A549 (cell line): ENCODE data around the gene FAM32A. TPM values are rescaled to one million over a fixed set of nuclear protein-coding genes. Genes with fewer than 3 reads are reported as not detected.

ENCODE experiments used
- ATAC-seq, 2 experiments: fragments of 200-7000 bp in 1 of 2; fragments of >200 bp in 1 of 2; cut with Nextera tagmentation in 1 of 2; cut with Tn5 transposase in 1 of 2; 3 replicates each; pipeline versions ENCODE4 v1.8.0 to v1.9.1; 2018 to 2020; ENCODE audit warnings: mild to moderate bottlenecking in 1 of 2, moderate library complexity in 1 of 2
- CTCF ChIA-PET: fragments of 300-600 bp; sonication (Branson Sonifier 250); formaldehyde crosslinking; extraction: SDS; loops from one replicate; lab custom pipeline; 2021; ENCODE audit warnings: antibody characterized with exemption, inconsistent platforms; lab: Yijun Ruan, JAX
- POLR2A ChIA-PET: fragments of 350-600 bp; formaldehyde crosslinking; extraction: SDS; loops from one replicate; lab custom pipeline; 2021; ENCODE audit warnings: antibody characterized with exemption, inconsistent platforms; lab: Yijun Ruan, JAX
- DNase-seq, 2 experiments: peaks; one replicate each; pipeline versions ENCODE4 v3.0.0 to v3.0.0-alpha.2; 2011 to 2016; ENCODE audit warnings: low read depth in 1 of 2, low spot score in 1 of 2
- FAIRE-seq: peaks from 2 replicates; lab custom pipeline; 2011; peaks lifted over from hg19 to GRCh38; lab: Jason Lieb, UNC
- H3K27ac ChIP-seq, 2 experiments: fragments of >200 bp; sonication (Bioruptor Twin); formaldehyde crosslinking; 3 replicates each; pipeline ENCODE4 v1.5.1; 2016 to 2017
- H3K4me1 ChIP-seq: fragments of >200 bp; sonication (Bioruptor Twin); formaldehyde crosslinking; 3 replicates; pipeline ENCODE4 v1.6.1; 2016
- H3K4me2 ChIP-seq: fragments of >200 bp; sonication (Bioruptor Twin); formaldehyde crosslinking; 3 replicates; pipeline ENCODE4 v1.6.1; 2016
- H3K4me3 ChIP-seq: fragments of >200 bp; sonication (Bioruptor Twin); formaldehyde crosslinking; 3 replicates; pipeline ENCODE4 v1.5.1; 2016
- H3K9me3 ChIP-seq: fragments of >200 bp; sonication (Bioruptor Twin); formaldehyde crosslinking; 3 replicates; pipeline ENCODE4 v1.6.1; 2016
- BHLHE40 ChIP-seq: IDR thresholded peaks from 2 replicates; pipeline ENCODE4 v1.6.1; 2012; ENCODE audit warnings: low read depth, low read length, inconsistent platforms
- CBX8 ChIP-seq: fragments of 200-600 bp; sonication (generic); IDR thresholded peaks from 2 replicates; pipeline ENCODE4 v1.6.1; 2016
- EHF ChIP-seq: fragments of 250-450 bp; sonication (Bioruptor Pico); IDR thresholded peaks from 2 replicates; pipeline ENCODE4 v1.5.0; 2020; ENCODE audit warnings: mild to moderate bottlenecking
- FOSL2 ChIP-seq, 2 experiments: fragments of 450-650 bp in 1 of 2; fragments of >200 bp in 1 of 2; sonication (Bioruptor Twin) in 1 of 2; formaldehyde crosslinking; IDR thresholded peaks; 2 replicates each; pipeline versions ENCODE4 v1.5.0 to v1.6.1; 2016 to 2020; ENCODE audit warnings: mild to moderate bottlenecking in 1 of 2, moderate library complexity in 1 of 2
- HDAC2 ChIP-seq: fragments of 200-600 bp; sonication (generic); IDR thresholded peaks from 2 replicates; pipeline ENCODE4 v1.6.1; 2016
- HEYL ChIP-seq: fragments of 250-450 bp; sonication (Bioruptor Pico); IDR thresholded peaks from 2 replicates; pipeline ENCODE4 v1.8.0; 2021; ENCODE audit warnings: mild to moderate bottlenecking, moderate library complexity
- JUN ChIP-seq, 2 experiments: fragments of >200 bp; sonication (Bioruptor Twin); formaldehyde crosslinking; IDR thresholded peaks; 2 replicates in 1 of 2; 3 replicates in 1 of 2; pipeline ENCODE4 v1.6.1; 2016 to 2017
- KDM5A ChIP-seq: fragments of 200-600 bp; sonication (generic); IDR thresholded peaks from 2 replicates; pipeline ENCODE4 v1.6.1; 2016; ENCODE audit warnings: antibody characterized with exemption, mild to moderate bottlenecking
- MAFK ChIP-seq: fragments of 450-650 bp; IDR thresholded peaks from 2 replicates; pipeline ENCODE4 v1.6.1; 2014; ENCODE audit not compliant: partially characterized antibody
- MAZ ChIP-seq: fragments of 150-350 bp; IDR thresholded peaks from 2 replicates; pipeline ENCODE4 v1.6.1; 2014; ENCODE audit warnings: antibody characterized with exemption, low read depth, low read length, borderline replicate concordance
- NFE2L2 ChIP-seq: fragments of 150-350 bp; conservative IDR thresholded peaks from 2 replicates; pipeline ENCODE4 v1.6.1; 2014; ENCODE audit warnings: low read length
- NPAS2 ChIP-seq: fragments of 250-450 bp; sonication (Bioruptor Pico); IDR thresholded peaks from 2 replicates; pipeline ENCODE4 v1.8.0; 2022; ENCODE audit warnings: mild to moderate bottlenecking, moderate library complexity, borderline replicate concordance
- PHF8 ChIP-seq: fragments of 200-600 bp; sonication (generic); IDR thresholded peaks from 2 replicates; pipeline ENCODE4 v1.6.1; 2016; ENCODE audit warnings: low read depth, mild to moderate bottlenecking, antibody characterized with exemption, moderate library complexity, borderline replicate concordance
- RARB ChIP-seq: fragments of 250-450 bp; sonication (Bioruptor Pico); IDR thresholded peaks from 2 replicates; pipeline ENCODE4 v1.8.0; 2021; ENCODE audit warnings: mild to moderate bottlenecking, moderate library complexity
- RCOR1 ChIP-seq: fragments of 150-350 bp; IDR thresholded peaks from 2 replicates; pipeline ENCODE4 v1.6.1; 2014; ENCODE audit warnings: antibody characterized with exemption, low read length, low read depth
- TP53 ChIP-seq: fragments of 250-450 bp; sonication (Bioruptor Pico); IDR thresholded peaks from 2 replicates; pipeline ENCODE4 v1.5.0; 2021; ENCODE audit warnings: mild to moderate bottlenecking, moderate library complexity
- ZC3H11A ChIP-seq: fragments of 450-650 bp; IDR thresholded peaks from 2 replicates; pipeline ENCODE4 v1.6.1; 2014; ENCODE audit warnings: antibody characterized with exemption, mild to moderate bottlenecking
- WGBS: methylation state at CpG from one replicate; pipeline ENCODE4 v1.1.6; 2017; ENCODE audit errors: missing lambda C conversion rate; 5-methylcytosine and 5-hydroxymethylcytosine counted together
- polyA plus RNA-seq, 4 experiments: library from polyadenylated mRNA; depleted of rRNA in 3 of 4; stranded (reverse); fragments of >200 nt; fragmentation: RNase III in 1 of 4; extraction: RNeasy Plus Mini Kit Qiagen cat#74134 plus additional on column Dnase treatment in 1 of 4; gene quantifications; 2 replicates in 3 of 4; 3 replicates in 1 of 4; pipeline ENCODE4 v1.2.3, GENCODE V29; 2011 to 2017
- TF ChIP-seq, protein P1 (sequence below): fragments of 450-650 bp; IDR thresholded peaks from 2 replicates; pipeline ENCODE4 v1.6.1; 2014; ENCODE audit warnings: antibody characterized with exemption
- TF ChIP-seq, protein P2 (sequence below): IDR thresholded peaks from 2 replicates; pipeline ENCODE4 v1.6.1; 2012

Gene FAM32A
- polyA plus RNA-seq, 2 of the 4 experiments (the other 2 are of a cell fraction): 80.8 to 108 TPM

DNA sequence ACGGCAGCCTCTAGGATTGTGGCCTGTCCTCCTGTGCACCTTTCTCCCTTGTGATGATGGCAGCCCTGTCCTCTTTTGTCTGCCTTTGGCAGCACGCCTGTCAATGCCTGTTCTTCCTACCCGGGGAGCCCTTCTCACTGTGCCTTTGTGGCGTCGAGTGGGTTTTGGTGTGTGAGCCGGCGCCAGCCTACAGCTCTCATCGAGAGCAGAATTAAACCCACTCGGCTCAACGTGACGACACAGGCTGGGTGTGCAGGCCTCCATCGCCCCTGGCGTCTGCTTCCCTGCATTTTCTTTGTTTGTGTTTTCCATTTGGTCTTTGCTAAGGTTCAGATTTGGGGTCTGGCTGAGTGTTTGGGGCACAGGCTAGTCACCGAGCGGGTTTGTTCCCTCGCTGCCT, 46.9 kb downstream of the FAM32A start (continued):
- TF ChIP-seq RARB (CRISPR knock-in tag): no peak
- no peak for TF ChIP-seq EHF (CRISPR knock-in tag)
- TF ChIP-seq, protein P1, sequence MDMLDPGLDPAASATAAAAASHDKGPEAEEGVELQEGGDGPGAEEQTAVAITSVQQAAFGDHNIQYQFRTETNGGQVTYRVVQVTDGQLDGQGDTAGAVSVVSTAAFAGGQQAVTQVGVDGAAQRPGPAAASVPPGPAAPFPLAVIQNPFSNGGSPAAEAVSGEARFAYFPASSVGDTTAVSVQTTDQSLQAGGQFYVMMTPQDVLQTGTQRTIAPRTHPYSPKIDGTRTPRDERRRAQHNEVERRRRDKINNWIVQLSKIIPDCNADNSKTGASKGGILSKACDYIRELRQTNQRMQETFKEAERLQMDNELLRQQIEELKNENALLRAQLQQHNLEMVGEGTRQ: no peak
- TF ChIP-seq, protein P2, sequence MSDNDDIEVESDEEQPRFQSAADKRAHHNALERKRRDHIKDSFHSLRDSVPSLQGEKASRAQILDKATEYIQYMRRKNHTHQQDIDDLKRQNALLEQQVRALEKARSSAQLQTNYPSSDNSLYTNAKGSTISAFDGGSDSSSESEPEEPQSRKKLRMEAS: no peak

DNA sequence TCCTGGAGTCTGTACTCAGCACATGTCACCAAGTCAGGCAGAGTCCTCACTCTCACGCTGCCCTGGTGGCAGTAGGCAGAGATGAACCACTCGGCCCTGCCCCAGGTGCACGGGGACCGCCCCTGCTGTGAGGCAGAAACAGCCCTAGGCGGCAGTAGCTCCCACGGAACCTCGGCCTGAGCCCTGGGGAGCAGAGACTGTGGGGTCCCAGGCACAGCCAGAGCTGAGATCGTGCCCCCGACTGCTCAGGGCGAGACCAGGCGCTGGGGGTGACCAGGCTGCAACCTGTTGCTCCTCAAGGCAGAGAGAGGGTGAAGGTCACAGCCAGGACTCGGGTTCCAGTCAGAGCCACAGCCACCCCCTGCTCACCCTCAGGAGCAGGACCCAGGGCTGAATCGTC, 47.4 kb downstream of the FAM32A start:
- no peak for TF ChIP-seq HDAC2
- TF ChIP-seq CBX8: no peak
- TF ChIP-seq, protein P1: no peak
- no peak for TF ChIP-seq HEYL (CRISPR knock-in tag)
- TF ChIP-seq KDM5A: no peak
- WGBS: 80% methylated on average over 5 of the region's 13 CpGs
- no peak overlapping the region for H3K27ac ChIP-seq
- DNase-seq (no peak), ATAC-seq (0 out of 6 replicates have a peak, but pooled peaks of 1 of the 2 experiments have one; percentile 14), FAIRE-seq (no peak)
- H3K9me3 ChIP-seq: no peaks in the 10 kb centered on the region
- H3K4me2 ChIP-seq: no peak overlapping the region
- POLR2A ChIA-PET: no interaction called here
- CTCF ChIA-PET: interaction anchor here (1.1 to 1.6 kb wide), 3 partner anchors 15 to 151 kb away, joined by 3 to 4 read pairs (median 4); no protein-coding TSS in a partner anchor
- no peak overlapping the region for H3K4me3 ChIP-seq
- no peaks in the 10 kb centered on the region for H3K4me1 ChIP-seq

DNA sequence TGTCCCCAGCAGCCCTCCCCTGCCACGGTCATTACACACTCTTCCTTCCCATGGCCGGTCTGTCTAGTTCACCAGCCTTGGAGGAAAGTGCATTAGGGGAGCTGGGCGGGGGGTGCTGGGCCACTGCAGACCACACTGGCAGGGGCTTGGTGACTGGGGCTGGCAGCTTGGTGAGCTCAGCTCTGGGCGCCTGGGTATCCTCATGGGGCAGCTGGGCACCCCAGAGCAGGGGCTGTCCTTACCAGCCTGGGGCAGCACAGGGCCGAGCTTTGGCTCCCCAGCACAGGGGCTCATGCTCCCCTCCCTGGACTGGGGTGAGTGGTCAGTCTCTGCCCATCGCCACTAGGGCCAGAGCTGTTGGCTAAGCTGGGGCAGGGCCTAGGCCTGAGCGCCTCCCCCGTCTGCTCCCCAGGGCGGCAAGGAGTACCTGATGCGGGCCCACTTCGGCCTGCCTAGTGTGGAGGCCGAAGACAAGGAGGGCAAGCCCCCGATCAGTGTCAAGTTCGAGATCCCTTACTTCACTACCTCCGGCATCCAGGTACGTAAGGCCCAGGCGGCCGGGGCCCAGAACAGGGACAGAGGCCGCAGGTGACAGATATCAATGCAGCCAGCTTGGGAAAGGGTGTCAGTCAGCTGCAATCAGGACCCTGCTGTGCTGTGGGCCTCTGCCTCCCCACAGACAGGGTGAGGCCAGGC, 48.0 kb downstream of the FAM32A start:
- no peak overlapping the region for H3K27ac ChIP-seq
- H3K4me1 ChIP-seq: no peaks in the 10 kb centered on the region
- TF ChIP-seq MAFK: no peak
- no peak for TF ChIP-seq MAZ
- TF ChIP-seq RCOR1: no peak
- TF ChIP-seq PHF8: no peak
- TF ChIP-seq BHLHE40: no peak
- TF ChIP-seq ZC3H11A: no peak
- no peak for TF ChIP-seq JUN (IDR thresholded peaks at IDR 0.05)
- TF ChIP-seq TP53 (CRISPR knock-in tag): no peak
- TF ChIP-seq FOSL2 (IDR thresholded peaks at IDR 0.05): no peak
- no peak for TF ChIP-seq FOSL2 (CRISPR knock-in tag; IDR thresholded peaks at IDR 0.05)
- TF ChIP-seq, protein P2: no peak
- TF ChIP-seq NPAS2 (CRISPR knock-in tag): no peak
- TF ChIP-seq NFE2L2: no peak
- TF ChIP-seq, all 56 proteins: peak for 0
- POLR2A ChIA-PET: no interaction called here
- Histone ChIP-seq H3K4me2 (no peak overlapping the region), H3K4me3 (no peak overlapping the region), H3K9me3 (no peaks in the 10 kb centered on the region)
- CTCF ChIA-PET: interaction anchor here (1.1 to 1.6 kb wide), 3 partner anchors 14 to 150 kb away, joined by 3 to 4 read pairs (median 4); no protein-coding TSS in a partner anchor
- no peak for FAIRE-seq
- 98% methylated on average over 9 of the region's 19 CpGs for WGBS
- ATAC-seq: peak in 1 of 2 experiments; percentile 14; a peak in 1 of 6 replicates
- DNase-seq: no peak
